Left hindlimb (tissue), 1 donor: ENCODE data around the gene FLVCR2.
A peak's percentile ranks its signal among the peaks of the same experiment; 100 is the strongest.

Experiments used
- DNase-seq: peaks from one replicate; pipeline ENCODE4 v3.0.0-alpha.2; 2018

Gene FLVCR2

DNA sequence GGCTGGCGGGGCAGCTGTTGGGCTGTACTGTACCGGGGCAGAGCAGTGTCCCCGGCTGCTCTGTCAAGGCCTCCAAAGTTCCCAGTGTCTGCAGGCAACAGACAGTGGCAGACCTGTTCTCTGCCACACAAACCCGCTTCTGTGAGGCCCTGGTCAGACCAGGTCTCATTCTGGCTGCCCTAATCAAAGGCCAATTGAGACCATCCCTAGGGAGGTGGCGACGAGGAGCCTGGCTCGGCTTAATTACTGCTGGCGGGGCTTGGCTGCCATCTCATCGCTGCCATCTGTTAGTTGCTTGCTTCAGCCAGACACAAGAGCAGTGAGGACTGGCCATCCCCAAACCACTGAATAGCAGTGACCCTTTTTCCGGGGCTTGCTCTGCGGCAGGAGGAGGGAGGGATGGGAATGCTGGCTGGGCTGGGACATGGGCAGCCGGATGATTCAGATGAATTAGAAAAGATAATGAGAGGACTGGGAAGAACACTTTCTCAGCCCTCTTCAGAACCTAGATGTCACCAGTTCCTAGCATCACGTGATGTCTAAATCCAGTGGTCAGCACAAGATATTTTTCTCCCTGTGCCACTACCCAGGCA, 57.8 kb downstream of the FLVCR2 start:
- peak; percentile 76 for DNase-seq

DNA sequence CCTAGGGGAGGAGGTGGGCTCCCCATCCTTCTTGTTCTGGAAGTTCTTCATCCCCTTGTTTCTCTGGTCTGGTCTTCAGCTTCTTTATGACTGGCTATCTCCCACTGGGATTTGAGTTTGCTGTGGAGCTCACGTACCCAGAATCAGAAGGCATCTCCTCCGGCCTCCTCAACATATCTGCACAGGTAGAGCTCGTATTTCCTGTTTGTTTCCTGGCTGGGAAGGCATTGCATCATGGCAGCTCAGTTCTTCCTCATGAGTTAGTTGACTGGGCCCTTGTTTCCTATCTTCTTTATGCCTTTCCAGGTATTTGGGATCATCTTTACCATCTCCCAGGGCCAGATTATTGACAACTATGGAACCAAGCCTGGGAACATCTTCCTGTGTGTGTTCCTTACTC, 62.5 kb downstream of the FLVCR2 start:
- no peak for DNase-seq

DNA sequence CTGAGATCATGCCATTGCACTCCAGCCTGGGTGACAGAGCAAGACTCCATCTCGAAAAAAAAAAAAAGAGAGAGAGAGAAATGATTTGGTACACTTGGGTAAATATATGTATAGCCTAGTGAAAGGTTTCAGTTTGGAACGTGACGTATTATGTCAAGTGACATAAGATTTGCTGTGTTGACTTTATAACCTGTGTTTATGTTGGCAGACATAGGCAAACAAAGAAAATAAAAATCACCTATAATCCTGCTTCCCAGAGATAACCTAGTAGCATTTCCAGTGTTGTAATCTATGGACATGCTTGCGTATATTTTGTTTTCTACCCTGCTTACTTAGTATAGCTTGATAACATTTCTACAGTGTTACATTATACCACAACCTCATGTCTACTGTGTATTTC, 65.6 kb downstream of the FLVCR2 start:
- DNase-seq, result no peak

DNA sequence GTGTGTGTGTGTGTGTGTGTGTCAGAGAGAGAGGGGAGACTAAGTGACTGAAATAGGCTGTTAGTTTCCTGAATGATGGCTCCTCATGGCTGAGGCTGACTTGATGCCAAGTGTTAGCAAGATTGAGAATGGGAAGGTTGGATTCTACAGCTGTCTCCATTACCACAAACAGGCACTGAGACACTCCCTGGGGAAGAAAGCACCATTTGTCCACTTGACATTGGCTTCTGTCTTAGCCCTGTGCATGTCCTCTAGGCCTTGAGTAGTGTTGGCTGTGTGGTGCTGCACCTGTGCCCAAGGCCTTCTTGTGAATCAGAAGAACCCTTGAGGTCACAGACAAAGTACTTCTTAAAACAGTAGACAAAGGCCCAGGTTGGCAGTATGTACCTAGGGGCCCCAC, 66.6 kb downstream of the FLVCR2 start:
- DNase-seq, result no peak

DNA sequence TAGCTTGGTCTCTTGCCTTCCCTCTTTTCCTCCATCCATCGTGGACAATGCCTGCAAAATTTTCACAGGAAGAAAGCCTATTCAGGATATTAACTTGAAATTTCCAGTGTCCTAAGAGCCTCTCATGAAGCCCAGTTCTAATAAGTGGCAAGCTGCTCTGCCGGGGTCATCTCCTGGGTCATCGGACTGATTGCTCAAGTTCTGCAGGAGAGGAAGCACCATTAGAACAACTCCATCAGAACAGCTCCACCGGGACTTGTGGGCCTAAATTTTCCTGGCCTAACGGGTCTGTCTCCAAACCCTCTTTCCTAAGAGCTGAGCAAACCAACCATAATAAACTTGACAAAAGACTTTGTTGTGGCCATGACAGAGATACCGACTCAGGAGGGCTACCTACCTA, 68.3 kb downstream of the FLVCR2 start:
- DNase-seq, result no peak

DNA sequence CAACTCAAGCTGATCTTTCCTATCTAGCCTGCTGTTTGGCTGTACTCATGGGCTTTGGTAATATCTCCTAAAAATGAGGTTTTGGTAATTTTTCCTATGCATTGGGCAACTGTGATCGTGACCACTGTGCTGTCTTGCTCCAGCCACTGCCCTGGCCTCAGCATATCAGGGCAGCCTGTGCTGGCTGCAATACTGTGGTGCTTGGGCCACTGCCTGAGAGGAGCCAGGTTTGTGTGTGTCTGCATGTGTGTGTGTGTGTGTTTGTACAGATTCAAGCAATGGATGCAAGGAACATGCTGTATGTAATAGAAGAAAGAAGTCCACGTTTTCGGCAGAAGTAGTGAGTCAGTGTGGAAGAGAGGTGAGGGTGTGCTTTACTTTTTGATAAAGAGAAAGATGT, 69.2 kb downstream of the FLVCR2 start:
- no peak for DNase-seq

DNA sequence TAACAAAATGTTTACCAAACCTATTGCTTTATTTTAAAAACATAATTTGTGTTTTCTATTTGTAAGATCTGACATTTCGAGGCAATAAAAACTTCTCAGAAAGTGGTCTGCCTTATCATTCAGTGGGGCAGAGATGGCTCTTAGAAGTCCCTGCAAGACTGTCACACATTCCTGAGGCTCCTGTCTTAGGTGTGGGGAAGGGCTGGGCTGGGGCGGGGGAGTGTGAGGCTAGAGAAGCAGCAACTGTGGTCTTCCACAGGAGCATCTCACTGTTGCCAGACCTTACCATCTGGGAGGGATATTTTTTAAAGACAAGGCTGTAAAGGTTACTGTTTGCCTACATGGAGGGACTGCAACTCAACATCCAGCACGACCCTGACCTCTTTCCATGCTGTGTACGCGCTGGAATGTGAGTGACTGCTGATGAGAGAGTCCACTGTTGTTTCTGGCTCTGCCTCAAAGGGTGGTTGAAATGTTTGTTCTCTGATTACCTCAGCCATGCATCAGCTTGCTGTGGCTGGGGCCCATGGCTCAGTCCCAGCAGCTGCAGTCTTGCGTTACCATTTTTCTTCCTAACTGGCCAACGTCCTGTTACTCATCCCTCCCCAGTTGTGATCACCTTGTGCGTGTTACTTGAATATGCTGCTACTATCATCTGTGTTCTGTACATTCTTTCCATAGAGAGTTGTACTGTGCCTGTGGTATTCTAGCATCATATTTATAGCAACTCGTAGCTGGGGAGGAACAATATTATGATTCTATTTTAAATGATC, 69.8 kb downstream of the FLVCR2 start:
- peak; percentile 52 for DNase-seq

DNA sequence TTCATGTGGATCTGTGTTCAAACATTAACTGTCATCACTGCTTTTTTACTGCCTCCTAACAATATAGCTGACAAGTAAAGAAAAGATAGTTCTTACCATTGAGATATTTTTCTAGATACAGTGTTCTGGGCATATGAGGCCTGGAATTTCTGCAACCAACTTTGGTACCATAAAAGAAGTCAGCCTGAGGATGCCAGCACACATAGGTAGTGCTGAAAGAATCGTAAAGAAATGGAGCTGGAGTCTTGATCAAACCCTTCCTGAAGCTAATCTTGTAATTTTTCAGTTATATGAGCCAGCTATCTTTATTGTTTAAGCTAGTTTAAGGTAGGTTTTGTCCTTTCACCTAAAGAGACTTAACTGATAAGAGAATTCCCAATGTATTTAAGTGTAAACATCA, 70.9 kb downstream of the FLVCR2 start:
- DNase-seq, result no peak

DNA sequence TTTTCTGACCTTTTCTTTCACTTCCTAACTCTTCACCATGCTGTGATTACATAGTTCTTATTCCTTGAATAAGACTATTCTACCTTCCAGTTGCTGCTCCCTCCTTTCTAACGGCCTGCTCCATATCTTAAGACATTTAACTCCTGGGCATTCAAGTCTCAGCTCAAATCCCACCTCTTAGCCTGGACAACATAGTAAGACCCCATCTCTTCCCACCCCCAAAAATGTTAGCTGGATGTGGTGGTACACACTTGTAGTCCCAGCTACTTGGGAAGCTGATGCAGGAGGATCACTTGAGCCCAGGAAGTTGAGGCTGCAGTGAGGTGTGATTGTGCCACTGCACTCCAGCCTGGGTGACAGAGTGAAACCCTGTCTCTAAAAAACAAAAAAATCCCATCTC, 71.4 kb downstream of the FLVCR2 start:
- no peak for DNase-seq

DNA sequence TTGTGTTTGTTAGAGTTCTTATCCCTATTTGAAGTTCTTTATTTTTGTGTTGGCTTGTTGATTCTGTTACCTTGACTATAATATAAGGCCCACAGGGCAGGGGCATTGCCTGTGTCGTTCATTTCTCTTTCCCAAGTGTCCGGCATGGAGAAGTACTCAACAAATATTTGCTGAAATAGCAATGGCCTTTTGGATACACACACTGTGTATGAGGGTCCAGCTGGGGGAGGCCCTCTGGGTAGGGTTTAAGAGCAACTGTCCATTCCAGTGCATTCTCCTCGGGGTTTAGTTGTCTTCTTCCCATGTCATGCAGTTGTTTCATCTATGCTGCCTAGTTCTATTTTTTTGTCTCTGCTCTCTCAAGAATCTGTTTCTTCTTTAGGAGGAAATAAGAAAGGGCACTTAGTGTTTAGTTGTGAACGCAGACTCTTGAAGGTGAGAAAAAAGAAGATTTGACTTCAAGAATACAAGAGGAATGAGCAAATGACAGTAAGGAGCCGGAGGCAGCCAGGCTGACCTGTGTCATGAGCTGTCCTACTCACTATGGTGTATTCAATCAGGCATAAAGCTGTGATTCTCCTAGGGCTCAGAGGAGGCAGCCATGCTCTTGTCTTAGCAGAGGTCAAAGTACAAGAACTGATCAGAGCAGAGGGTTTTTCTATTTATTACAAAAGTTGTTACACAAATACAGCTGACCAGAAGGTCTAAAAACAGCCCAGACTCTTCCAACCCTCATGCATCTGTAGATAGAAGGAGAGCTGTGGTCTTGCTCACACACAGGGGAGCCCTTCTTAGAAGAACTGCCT, 72.0 kb downstream of the FLVCR2 start:
- DNase-seq, result no peak

DNA sequence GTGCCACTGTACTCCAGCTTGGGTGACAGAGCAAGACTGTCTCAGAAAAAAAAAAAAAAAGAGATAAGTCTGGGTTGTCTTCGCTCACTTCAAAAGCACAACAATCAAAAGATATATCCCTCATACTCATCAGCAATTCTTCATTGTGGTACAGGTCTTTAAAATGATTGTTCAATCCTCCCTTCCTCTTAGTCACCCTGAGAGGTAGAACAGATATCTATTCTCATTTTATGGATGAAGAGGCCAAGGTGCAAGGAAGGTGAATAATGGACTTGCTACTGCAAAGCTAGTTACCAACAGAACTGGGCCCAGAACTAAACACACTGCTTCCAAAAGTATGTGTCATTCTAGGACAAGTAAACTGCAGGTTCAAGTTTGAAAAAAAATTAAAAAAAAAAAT, 75.1 kb downstream of the FLVCR2 start:
- no peak for DNase-seq

DNA sequence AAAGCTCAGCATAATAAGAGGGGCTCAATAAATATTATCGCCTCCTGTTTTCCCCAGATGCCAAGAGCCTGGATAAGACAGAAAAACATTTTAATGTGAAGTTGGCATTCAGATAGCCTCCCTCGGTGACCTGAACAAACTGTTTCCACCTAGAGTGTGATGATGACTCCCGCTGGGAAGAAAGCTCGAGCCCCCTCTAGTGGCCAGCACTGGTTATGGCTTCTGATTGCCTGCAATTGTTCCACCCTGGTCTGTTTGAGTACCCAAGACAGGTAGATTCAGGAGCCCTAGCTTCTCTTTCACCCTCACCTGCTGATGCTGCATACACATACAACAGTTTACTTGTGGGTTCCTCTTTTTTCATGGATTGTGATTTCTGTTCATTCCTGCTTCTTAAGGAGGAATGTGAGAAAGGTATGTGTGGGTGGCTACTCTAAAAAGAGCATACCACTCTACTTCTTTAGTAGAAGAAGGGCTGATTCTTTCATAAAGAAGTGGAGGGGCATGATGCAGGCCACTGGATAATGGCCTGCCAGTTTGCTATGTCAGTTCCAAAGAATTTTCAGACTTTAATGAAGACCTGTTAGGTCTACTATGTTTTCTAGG, 75.8 kb downstream of the FLVCR2 start:
- peak; percentile 80 for DNase-seq

DNA sequence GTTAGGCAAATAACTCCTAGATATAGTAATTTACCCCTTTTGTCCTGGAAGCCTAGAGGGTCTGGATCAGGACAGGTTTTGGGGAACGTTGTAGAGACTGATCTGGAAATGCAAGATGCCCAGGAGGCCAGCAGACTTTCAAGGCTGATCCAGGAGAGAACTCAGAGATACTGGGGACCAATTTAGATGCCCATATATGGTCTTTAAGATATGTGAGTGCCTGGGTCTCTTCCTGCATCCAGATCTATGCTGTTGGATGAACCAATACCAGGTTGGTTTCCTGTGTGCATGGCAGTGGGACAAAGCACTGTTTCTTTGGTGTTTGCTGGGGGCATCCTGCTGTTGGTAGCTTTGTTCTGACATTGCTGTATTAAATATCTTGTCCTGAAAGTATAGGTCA, 76.8 kb downstream of the FLVCR2 start:
- no peak for DNase-seq

DNA sequence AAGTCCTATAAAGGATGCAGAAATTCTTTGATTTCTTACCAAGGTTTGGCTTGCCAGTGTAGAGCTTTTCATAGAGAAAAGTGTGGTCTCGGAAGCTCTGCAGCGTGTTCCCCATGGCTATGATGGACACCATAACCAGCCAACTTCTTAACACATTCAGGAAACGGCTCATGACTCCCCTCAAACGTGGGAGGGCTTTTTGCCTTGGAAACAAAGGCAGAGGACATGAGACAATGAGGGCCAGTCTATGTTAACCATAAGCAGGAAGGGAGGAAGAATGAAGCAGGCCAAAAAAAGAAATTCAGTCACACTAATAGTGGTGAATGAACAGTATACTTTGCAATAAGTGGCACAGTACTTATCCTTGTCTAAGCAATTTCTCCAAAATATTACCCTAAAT, 78.9 kb downstream of the FLVCR2 start:
- DNase-seq, result no peak

DNA sequence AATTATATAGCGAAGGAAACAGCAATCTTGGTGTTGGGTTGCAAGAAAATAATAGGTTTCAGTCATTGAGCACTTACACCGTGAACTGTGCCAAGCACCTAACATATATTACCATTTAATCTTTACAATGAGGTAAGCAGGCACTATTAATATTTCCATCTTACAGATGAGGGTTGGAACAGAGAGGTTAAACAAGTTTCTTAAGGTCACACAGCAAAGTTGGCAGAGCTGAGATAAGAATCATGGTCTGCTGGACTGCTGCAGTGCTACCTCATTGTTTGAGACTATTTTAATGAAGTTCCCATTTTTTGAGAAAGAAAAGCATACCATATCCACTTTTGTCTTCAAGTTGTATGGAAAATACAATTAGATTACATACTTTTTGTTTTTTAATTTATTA, 80.5 kb downstream of the FLVCR2 start:
- no peak for DNase-seq

DNA sequence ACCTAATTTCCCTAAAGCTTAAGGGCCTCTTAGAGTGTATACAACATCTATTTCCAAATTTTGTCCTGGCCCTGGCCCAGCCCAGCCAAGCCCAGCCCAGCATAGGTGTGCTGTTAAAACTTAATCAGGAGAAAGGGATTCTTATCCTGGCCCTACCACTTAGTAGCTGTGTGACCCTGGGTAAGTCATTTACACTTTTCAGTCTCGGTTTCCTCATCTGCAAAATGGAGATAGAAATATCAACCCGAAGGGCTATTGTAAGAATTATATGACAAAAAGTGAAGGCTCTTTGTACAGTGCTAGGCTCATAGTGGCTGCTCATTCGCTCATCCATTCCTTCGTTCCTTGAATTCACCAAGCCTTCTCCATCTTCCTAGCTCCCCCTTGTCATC, 81.8 kb downstream of the FLVCR2 start:
- DNase-seq, result no peak

DNA sequence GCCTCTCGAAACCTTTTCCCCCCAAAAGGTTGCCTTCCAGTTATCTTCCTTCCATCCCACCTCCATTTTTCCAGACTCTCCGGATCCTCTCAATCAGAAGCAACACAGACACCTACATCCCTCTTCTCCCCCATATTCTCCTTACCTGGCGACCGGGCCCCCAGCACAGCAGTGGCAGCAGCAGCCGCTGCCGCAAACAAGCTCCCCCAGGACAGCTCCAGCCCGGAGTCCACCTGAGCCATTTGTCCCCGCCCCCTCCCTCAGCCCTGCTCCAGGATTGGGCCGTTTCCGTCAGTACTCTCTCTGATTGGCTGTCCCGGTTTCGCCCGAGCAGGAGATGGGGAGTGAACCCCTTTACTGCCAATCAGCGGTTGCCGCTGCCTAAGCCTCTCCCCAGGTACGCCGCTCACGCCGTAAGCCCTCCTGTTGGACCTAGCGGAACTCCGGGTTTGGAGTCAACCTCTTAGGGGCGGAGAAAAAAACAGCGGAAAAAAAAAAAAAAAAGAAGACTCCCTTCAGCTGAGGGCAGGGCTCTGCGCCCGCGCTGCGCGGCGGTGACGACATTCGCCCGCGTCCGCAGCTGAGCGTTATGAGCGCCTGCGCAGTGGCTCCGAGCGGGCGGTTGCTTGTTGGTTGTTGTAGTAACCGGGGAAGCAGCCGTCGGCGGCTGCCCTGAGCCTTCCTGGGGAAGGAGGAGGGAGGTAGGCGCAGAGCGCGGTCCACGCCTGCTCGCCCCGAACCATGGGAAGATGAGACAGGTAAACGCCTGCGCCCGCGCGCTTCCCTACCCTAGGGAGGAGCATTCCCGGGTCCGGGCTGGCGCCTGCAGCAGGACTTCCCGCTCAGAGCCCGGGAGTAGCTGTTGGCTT, 82.4 kb downstream of the FLVCR2 start, which contains the start of the genes ERG28 and TTLL5:
ERG28 (minus strand) TSS at position 247 of the 869 bp plus-strand sequence. CDS start 3,374 bp downstream, outside the sequence.
TTLL5 (plus strand) TSS at position 617 of the 869 bp plus-strand sequence. CDS start 1,904 bp downstream, outside the sequence.
- DNase-seq, result peak; percentile 97

DNA sequence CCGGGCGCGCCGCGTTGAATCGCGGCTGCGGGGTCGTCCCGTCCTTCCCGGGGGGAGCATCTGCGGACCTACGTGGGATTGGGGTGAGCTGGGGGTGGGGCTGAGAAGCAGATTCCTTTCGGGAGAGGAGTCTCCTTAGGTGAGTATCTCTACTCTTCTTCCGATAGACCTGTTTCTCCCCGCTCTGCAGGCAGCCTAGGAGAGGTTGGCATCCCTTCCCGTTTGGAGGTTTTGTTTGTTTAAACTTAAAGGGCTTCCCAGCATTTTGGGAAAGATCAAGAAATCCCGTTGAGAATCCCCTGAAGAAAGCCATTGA, 83.0 kb downstream of the FLVCR2 start:
- no peak for DNase-seq

DNA sequence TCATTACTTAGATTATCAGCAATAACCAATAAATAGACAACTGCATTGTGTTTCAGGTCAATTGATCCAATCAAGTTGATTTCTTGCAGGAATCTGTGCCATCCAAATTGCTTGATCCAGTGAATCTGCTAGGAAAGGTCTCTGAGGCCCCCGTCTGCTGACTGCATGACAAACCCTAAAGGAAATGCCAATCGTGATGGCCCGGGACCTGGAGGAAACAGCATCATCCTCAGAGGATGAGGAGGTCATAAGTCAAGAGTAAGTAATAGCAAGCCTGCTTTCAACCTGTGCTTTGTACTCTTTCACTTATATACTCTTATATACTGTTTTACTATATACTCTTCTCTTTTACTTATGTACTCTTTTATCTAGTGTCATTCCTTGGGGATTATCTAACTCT, 84.5 kb downstream of the FLVCR2 start:
- no peak for DNase-seq

DNA sequence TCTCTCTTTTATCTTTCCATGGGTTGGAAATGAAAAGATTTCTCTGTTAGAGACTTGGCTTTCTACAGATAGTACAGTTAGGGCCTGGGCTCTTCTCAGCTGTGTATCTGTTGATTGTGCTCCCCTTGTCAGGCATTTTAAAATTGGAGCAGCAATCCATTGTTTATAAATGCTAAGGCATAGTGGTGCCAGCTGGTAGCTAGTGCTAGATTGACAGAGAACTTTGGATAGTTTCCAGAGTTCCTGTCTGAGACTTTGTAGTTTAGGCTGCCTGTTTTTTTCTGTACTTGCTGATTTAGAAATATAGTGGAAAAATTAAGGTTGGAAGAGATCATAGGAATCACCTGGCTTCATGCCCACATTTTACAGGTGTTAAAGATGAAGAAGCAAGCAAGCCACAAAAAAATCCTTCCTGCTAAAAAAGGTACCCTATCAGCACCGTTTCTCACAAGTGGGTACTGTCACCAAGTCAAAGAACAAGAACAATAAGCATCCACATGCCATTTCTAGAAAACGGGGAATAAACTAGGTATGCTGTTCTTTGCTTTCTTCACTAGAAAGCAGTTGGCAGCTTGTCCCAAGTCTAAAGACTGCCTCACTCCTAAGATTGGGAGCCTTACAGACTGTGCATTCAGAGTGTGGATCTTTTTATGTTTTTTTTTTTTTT, 88.8 kb downstream of the FLVCR2 start:
- DNase-seq, result no peak

DNA sequence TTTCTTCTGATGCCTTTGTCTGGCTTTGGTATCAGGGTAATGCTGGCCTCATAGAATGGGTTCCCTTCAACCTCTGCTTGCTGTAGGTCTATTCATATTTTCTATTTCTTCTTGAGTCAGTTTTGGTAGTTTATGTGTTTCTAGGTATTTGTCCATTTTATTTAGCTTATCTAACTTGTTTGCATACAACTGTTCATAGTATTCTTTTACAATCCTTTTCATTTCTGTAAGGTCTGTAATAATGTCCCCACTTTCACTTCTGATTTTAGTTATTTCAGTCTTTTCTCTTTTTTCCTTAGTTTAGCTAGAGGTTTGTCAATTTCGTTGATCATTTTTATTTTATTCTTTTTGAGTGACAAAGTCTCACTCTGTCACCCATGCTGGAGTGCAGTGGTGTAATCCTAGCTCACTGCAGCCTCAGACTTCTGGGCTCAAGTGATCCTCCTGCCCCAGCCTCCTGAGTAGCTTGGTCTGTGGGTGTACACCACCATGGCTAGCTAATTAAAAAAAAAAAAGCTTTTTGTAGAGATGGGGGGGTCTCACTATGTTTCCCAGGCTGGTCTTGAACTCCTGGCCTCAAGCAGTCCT, 94.3 kb downstream of the FLVCR2 start:
- no peak for DNase-seq
